ENCODE measurements around the gene ADAMTSL1.

- TF ChIP-seq EP300 (IDR thresholded peaks at IDR 0.05) (no peak), CTCF (IDR thresholded peaks at IDR 0.05) (no peak)
These were observed 52.7 kb downstream of the ADAMTSL1 start for GRCh38 chr9:18526685-18527084.
